ENCODE measurements around the gene NUP205.
"Not testable (repeated sequence)": the region's sequence is repeated elsewhere in the genome, so short reads cannot be mapped to it uniquely, and the experiment has no call there.

NUP205 gene

DNA sequence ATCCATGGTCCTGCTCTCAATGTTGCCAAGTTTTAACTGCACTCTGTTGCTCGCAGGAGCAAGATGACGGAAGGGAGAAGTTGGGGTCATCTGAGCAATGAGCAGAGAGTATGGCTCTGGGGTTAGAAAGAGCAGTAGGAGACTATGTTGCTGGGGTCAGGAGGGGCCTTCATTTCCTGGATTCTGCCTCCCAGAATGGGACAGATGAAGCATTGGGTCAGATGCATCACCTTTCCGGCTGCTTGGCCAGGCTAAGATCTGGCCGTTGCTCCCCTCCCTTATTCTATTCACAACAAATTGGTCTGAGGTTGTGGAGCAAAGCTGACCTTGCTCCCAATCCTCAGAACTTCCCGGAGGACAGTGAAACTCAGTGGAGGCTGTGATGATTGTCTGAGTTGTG is 127.0 kb downstream of the NUP205 start:
- POLR2A ChIA-PET, result no interaction called here
- CTCF ChIA-PET, result interaction anchor here (1.5 to 8.6 kb wide), 4 partner anchors 8 to 26 kb away, joined by 3 to 87 read pairs (median 4); no protein-coding TSS in a partner anchor

DNA sequence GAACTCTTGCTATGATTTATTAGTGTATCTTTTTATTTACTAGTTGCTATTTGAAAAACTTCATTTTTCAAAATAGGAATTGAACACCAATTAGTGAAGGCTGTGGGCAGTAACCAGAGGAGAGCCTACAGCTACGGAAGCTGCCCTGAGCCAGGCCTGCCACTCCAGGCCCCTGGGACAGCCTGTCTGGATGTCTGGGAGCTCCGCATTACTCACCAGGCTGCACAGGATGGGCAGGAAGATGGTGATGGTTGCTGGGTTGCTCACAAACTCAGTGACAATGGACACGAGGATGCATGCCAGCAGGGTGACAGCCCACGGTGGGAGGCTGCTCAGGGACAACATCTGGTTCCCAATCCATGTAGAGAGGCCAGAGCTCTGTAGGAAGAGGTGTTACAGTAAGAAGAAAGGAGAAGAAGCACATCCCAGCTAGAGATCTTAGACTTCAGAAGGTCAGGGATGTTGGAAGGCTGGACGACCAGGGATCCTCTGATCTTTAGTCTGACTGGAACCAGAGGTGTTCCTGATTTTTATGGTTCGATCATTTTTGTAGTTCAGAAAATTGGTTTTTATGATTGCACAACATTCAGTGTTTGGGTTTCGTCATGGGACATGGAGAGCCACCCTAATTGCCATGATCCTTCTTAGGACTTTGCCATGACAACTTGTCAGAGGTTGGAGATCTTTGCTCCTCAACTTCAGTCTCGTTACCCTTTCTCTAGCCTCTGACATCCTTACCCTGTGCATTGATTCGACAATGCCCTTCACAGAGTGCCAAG is 127.8 kb downstream of the NUP205 start:
- TF ChIP-seq, protein P1, sequence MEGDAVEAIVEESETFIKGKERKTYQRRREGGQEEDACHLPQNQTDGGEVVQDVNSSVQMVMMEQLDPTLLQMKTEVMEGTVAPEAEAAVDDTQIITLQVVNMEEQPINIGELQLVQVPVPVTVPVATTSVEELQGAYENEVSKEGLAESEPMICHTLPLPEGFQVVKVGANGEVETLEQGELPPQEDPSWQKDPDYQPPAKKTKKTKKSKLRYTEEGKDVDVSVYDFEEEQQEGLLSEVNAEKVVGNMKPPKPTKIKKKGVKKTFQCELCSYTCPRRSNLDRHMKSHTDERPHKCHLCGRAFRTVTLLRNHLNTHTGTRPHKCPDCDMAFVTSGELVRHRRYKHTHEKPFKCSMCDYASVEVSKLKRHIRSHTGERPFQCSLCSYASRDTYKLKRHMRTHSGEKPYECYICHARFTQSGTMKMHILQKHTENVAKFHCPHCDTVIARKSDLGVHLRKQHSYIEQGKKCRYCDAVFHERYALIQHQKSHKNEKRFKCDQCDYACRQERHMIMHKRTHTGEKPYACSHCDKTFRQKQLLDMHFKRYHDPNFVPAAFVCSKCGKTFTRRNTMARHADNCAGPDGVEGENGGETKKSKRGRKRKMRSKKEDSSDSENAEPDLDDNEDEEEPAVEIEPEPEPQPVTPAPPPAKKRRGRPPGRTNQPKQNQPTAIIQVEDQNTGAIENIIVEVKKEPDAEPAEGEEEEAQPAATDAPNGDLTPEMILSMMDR (IDR thresholded peaks at IDR 0.05; ENCODE audit: insufficient read depth, low read length, missing control alignments), result no peak
- POLR2A ChIA-PET, result interaction anchor here (0.5 kb wide), 1 partner anchor 21 kb away, joined by 3 read pairs; no protein-coding TSS in a partner anchor
- CTCF ChIA-PET, result interaction anchor here (1.5 to 8.6 kb wide), 4 partner anchors 9 to 25 kb away, joined by 3 to 87 read pairs (median 4); no protein-coding TSS in a partner anchor
- no peak overlapping the region for H3K4me3 ChIP-seq (ENCODE audit: low read depth, low read length)
- DNase-seq (ENCODE audit: low read depth, low spot score), result no peak

More for the DNA sequence above, 127.0 kb downstream of the NUP205 start:
- TF ChIP-seq, protein P1 (IDR thresholded peaks at IDR 0.05; ENCODE audit: insufficient read depth, low read length, missing control alignments), result no peak
- DNase-seq (ENCODE audit: low read depth, low spot score), result no peak
- no peak overlapping the region for H3K4me3 ChIP-seq (ENCODE audit: low read depth, low read length)

DNA sequence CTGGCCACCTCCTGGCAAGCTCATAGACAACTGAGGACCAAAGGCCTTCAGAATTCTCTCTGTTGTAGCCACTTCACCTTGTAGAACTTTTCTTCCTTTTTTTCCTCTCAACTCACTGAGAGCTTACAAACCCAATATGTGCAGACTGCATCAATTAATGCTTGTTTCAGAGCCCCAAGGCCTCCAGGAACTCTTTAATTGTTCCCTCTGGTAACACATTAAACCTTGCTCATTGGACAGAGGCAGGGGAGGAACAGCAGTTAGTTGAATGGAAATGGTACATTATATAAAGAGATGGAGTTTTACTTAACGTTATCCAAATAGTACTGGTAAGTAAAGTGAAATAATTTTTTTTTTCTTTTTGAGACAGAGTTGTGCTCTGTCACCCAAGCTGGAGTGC is 129.7 kb downstream of the NUP205 start:
- H3K4me3 ChIP-seq (ENCODE audit: low read depth, low read length), result no peak overlapping the region
- ChIA-PET CTCF (interaction anchor here (0.9 to 8.6 kb wide), 3 partner anchors 15 to 113 kb away, joined by 3 to 87 read pairs (median 5); no protein-coding TSS in a partner anchor), POLR2A (no interaction called here)
- TF ChIP-seq, protein P1 (IDR thresholded peaks at IDR 0.05; ENCODE audit: insufficient read depth, low read length, missing control alignments), result no peak
- no peak for DNase-seq (ENCODE audit: low read depth, low spot score)

DNA sequence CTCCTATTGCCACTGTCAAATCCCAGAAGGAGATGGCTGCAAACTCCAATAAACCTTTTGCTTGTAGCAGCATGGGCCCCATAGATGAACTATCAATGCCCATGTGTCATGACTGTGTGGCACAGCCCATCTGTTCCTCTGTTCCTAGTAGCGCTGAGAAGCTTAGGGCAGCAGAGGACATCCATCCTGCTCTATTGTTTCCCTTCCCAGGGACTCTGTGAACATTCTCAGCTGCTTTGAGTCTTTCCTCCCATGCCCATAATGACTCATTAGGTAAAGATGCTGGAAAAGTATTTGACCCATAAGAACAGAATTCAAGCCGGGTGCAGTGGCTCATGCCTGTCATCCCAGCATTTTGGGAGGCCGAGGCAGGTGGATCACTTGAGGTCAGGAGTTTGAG is 132.8 kb downstream of the NUP205 start:
- H3K4me3 ChIP-seq (ENCODE audit: low read depth, low read length), result no peak overlapping the region
- DNase-seq (ENCODE audit: low read depth, low spot score), result no peak
- CTCF ChIA-PET, result interaction anchor here (0.7 to 2.2 kb wide), 3 partner anchors 18 to 29 kb away, joined by 3 to 8 read pairs (median 7); no protein-coding TSS in a partner anchor
- POLR2A ChIA-PET, result interaction anchor here (0.6 to 1.1 kb wide), 4 partner anchors 23 to 427 kb away, joined by 3 to 4 read pairs (median 3); no protein-coding TSS in a partner anchor
- TF ChIP-seq, protein P1 (IDR thresholded peaks at IDR 0.05; ENCODE audit: insufficient read depth, low read length, missing control alignments), result no peak

DNA sequence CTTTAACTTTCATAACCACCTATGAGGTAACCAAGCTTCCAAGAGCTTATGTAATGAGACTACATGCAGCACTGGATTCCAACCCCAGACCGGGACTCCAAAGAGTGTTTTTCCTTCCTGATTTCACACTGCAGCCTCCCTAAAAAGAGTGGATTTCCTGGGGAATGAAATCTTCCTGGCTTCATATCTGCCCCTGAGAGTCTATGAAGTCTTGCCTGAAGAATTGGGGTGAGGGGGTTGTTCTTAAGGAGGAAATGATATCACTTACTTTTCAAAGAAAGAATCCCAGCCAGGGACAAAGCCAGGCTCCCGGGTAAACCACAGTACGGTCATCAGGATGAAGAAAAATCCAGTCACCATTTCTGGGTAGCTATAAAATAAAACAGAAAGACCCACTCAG is 134.3 kb downstream of the NUP205 start:
- TF ChIP-seq, protein P1 (IDR thresholded peaks at IDR 0.05; ENCODE audit: insufficient read depth, low read length, missing control alignments), result no peak
- ChIA-PET POLR2A (interaction anchor here (1.1 kb wide), 1 partner anchor 23 kb away, joined by 3 read pairs; no protein-coding TSS in a partner anchor), CTCF (interaction anchor here (0.8 to 2.2 kb wide), 6 partner anchors 9 to 318 kb away, joined by 3 to 8 read pairs (median 4); no protein-coding TSS in a partner anchor)
- no peak overlapping the region for H3K4me3 ChIP-seq (ENCODE audit: low read depth, low read length)
- no peak for DNase-seq (ENCODE audit: low read depth, low spot score)

DNA sequence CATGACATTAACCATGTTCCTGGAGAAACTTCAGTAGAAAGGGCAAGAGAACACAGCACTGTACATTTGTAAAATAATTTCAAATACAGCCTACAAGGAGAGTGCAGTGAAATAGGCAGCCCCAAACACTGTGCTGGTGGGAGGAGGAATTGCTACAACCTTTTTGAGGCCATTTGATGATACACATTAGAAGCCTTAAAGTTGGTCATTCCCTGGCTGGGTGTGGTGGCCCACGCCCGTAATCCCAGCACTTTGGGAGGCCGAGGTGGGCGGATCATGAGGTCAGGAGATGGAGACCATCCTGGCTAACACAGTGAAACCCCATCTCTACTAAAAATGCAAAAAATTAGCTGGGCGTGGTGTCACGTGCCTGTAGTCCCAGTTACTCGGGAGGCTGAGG is 134.9 kb downstream of the NUP205 start:
- not testable (repeated sequence) for H3K4me3 ChIP-seq (ENCODE audit: low read depth, low read length); DNase-seq (ENCODE audit: low read depth, low spot score)
- POLR2A ChIA-PET, result interaction anchor here (0.7 to 1.1 kb wide), 2 partner anchors 22 to 1047 kb away, joined by 3 to 7 read pairs; no protein-coding TSS in a partner anchor
- CTCF ChIA-PET, result interaction anchor here (1.2 to 1.7 kb wide), 2 partner anchors 8 to 18 kb away, joined by 4 to 6 read pairs; no protein-coding TSS in a partner anchor
